GM23338 (cell line): ENCODE data around the gene ZNF592.

Experiments
- EZH2 ChIP-seq: fragments of 200-600 bp; sonication (generic); IDR thresholded peaks from one replicate; pipeline ENCODE4 v1.8.0; 2017; ENCODE audit warnings: antibody characterized with exemption, mild to moderate bottlenecking, low read depth; ENCODE audit not compliant: unreplicated experiment
- POLR2AphosphoS5 ChIP-seq: IDR thresholded peaks from 2 replicates; pipeline ENCODE4 v1.6.1; 2016; ENCODE audit warnings: antibody characterized with exemption, low read depth
- TF ChIP-seq, protein P1 (sequence below), 2 experiments: fragments of 200-600 bp in 1 of 2; sonication (generic) in 1 of 2; conservative IDR thresholded peaks; 2 replicates each; pipeline versions ENCODE4 v1.5.1 to v1.6.1; 2016 to 2017; ENCODE audit warnings: antibody characterized with exemption in 2 of 2, low read depth in 2 of 2, mild to moderate bottlenecking in 2 of 2, moderate library complexity in 1 of 2

DNA sequence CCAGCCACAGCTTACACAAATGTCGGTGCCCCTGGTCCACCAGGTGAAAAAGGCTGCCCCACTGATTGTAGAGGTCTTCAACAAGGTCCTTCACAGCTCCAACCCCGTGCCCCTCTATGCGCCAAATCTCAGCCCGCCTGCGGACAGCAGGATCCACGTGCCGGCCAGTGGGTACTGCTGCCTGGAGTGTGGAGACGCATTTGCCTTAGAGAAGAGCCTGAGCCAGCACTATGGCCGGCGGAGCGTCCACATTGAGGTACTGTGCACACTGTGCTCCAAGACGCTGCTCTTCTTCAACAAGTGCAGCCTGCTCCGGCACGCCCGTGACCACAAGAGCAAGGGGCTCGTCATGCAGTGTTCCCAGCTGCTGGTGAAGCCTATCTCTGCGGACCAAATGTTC, 35.9 kb downstream of the ZNF592 start:
- TF ChIP-seq, protein P1, sequence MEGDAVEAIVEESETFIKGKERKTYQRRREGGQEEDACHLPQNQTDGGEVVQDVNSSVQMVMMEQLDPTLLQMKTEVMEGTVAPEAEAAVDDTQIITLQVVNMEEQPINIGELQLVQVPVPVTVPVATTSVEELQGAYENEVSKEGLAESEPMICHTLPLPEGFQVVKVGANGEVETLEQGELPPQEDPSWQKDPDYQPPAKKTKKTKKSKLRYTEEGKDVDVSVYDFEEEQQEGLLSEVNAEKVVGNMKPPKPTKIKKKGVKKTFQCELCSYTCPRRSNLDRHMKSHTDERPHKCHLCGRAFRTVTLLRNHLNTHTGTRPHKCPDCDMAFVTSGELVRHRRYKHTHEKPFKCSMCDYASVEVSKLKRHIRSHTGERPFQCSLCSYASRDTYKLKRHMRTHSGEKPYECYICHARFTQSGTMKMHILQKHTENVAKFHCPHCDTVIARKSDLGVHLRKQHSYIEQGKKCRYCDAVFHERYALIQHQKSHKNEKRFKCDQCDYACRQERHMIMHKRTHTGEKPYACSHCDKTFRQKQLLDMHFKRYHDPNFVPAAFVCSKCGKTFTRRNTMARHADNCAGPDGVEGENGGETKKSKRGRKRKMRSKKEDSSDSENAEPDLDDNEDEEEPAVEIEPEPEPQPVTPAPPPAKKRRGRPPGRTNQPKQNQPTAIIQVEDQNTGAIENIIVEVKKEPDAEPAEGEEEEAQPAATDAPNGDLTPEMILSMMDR (conservative IDR thresholded peaks at IDR 0.05; ENCODE audit: low read depth in 2 of 2) = no peak
- no peak for TF ChIP-seq EZH2
- TF ChIP-seq POLR2AphosphoS5 = no peak
